NCI-H187 treated with DMSO at 0.1 percent for 48 hours (cell line): ENCODE data around the gene VDAC2.
"Not testable (repeated sequence)": the region's sequence is repeated elsewhere in the genome, so short reads cannot be mapped to it uniquely, and the experiment has no call there.

Experiments
- DNase-seq: peaks from one replicate; lab custom pipeline; 2025; lab: John Stamatoyannopoulos, UW

VDAC2 gene, protein sequence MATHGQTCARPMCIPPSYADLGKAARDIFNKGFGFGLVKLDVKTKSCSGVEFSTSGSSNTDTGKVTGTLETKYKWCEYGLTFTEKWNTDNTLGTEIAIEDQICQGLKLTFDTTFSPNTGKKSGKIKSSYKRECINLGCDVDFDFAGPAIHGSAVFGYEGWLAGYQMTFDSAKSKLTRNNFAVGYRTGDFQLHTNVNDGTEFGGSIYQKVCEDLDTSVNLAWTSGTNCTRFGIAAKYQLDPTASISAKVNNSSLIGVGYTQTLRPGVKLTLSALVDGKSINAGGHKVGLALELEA

DNA sequence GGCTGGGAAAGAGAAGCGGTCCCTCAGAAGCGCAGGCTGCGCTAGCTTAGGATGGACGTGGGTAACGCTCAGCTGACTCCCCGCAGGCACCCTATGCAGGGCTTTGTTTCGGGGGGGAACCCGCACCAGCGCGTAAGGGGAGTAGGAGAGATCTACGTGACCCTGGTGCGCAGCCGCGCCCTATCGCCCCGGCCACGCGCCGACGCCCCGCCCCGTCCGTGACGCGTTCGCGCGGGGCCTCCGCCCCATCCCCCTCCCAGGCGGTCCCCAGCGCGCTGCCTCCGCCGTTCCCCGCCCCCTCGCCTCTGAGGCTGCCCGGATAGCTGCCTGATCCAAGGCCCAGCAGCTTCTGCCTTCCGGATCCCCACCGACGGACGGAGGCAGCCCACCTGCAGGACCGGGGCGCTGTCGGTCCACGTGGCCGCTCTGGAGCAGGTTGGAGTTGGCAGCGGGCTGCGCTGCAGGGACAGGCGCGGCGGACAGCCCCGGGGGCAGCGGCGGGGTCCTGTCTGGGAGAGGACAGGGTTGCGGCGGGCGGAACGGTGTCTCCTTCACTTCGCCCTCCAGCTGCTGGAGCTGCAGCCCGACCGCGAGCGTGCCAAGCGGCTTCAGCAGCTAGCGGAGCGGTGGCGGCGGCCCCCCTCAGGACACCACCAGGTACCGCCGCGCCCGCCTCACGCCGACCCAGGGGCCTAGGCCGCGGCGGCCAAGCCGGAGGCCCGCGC is at the start of gene VDAC2:
Gene VDAC2 (plus strand): TSS at position 515 of the 725 bp plus-strand sequence. CDS start 363 bp downstream, outside the sequence.
- DNase-seq, result no peak

DNA sequence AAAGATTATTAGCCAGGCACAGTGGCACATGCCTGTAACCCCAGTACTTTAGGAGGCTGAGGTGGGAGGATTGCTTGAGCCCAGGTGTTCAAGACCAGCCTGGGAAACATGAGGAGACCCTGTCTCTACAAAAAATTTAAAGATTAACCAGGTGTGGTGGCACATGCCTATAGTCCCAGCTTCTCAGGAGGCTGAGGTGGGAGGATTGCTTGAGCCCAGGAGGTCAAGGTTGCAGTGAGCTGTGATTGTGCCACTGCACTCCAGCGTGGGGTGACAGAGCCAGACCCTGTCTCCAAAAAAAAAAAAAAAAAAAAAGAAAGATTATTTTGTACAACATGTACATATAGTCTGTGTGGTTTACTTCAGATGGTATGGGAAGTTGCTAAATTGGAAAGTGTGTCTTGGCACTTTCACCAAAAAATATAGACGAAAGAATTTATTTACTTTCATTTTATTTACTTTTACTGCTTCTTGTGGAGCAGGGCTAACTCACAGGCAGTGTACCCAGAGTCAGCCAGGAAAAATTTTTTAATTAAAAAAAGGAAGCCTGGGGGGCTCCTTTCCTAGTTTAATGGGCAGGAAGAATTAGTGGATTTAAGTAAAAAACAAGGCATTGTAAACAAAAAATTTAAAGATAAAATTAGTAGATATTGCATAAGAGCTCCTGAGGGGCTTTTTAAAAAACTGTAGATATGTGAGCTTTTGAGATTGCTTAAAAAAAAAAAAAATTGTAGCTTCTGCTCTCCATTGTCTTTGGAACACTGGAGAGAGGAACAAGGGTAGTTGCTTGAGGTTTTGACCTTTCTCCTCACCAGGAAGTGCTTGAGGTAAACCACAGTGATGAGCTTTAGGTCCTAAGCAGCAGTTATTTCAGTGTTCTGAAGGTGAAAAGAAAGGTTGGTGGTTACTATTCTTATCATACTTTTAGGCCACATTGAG is 44.6 kb upstream of the VDAC2 start:
- DNase-seq, result no peak

DNA sequence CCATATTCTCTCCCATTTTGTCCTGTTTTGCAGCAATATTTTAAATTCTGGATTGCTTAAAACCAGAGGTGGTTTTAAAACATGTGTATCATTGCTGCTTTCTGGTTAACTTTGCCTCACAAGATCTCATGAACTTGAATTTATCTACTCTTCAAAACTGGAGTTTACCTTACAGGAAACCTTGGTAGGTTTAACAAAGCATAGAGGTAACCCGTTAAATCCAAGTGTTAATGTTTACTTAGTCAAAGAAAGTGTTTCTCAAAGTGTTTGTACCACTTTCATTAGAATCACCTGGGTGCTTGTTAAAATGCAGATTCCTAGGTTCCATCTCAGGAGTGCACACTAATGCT is 44.0 kb upstream of the VDAC2 start:
- DNase-seq, result no peak

DNA sequence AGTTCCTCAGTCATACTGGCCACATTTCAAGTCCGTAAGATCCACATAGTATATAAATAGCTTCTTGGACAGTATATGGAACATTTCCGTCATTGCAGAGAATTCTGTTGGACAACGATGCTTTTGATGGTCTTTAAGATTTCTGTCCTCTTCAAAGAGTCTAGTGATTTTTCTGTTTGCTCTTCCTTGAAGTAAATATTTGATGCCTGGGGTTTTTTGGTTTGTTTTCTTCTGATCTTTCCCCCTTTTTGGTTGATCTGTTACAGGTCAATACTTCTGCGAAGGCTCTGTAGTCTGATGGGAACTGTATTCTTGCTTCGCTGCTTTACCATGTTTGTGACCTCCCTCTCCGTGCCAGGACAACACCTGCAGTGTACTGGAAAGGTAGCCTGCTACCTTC is 42.3 kb upstream of the VDAC2 start:
- DNase-seq, result no peak

DNA sequence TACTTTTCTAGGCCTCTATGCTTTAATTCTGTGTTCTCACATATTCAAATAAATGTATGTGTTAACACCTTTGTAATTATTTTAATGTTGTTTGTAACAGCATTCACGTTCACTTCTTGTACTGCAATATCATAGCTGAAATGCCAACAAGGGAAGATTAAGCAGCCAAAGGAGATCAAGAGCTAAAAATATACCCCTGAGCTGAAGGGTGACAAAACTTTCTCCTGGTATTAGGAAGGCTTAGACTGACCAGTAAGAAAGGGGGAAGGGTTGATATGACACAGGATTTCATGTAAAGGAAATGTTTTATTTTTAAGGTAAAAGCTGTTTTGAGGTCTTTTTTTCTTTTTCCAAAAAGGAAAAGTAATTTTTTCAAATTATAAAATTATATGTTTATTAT is 40.4 kb upstream of the VDAC2 start:
- DNase-seq, result no peak

DNA sequence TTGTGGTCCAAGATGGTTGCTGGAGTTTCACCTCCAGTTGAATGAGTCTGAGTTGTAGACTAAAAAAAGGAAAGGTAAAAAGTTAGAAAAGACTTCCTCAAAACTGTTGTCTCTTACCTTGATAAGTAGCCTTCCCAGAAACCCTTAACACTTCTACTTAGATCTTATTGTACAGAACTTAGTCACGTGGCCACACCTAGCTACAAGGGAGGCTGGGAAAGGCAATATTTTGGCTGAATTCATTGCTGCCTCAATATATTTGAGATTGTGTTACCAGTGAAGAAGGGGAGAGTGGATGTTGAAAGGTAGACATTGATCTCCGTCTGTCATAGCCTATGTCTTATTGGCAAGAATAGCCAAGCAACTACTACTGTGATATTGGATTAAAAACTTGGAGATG is 35.5 kb upstream of the VDAC2 start:
- no peak for DNase-seq

DNA sequence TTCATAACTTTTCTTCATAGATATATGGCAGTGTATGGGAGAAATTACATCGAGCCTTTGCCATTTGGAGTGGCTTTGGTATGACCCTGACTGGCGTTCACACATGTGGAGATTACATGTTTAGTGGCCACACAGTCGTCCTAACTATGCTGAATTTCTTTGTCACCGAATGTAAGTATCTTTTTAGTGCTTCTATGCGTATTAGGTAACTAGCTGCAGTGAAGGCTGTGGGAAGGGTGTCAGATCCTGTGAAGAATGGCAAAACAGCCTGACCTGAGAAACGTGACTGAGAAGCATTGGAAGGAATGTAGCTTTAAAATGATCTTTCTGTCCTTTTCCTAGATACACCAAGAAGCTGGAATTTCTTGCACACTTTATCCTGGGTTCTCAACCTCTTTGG is 34.5 kb upstream of the VDAC2 start:
- no peak for DNase-seq

DNA sequence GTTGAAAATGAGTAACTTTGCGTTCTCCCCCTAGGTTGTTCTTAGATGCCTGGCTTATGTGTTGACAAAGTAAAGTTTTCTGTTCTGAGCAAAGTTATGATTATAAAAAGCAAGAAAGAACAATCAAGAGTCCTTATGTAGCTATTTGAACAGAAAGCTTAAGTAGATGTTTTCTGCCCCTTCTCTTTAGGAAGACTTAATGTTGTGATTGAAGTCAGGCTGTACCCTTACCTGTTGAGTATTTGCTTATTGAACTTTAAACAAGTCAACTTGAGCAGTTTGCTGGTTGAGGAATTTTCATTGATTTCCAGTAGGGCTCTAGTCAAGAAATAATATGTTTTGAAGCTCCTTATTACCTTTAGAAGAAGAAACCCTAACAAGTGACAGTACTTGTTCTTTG is 33.9 kb upstream of the VDAC2 start:
- DNase-seq, result no peak

DNA sequence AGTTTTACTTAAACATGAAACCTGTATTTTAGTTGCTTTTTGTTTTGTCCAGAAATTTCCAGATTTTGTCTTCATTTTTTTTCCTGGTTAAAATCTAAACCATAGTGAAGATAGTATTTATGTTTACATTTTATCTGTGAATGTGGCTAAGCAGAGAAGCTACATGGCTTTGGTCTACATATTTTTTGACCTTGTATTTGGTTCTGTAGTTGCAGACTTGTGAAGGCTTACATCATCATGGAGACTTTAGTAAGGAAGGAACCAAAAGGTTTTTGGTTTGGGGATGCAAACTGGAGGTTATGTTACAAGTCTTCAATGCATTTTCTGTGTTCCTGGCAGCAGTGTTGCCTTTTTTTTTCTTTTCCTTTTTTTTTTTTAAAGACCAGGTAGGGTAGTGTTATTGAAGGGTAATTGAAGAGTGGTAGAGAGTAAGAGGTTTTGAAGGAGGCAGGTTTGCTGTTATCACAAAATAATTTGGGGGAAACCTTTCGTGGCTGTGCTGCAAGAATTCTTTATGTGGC is 30.9 kb upstream of the VDAC2 start:
- DNase-seq, result no peak

DNA sequence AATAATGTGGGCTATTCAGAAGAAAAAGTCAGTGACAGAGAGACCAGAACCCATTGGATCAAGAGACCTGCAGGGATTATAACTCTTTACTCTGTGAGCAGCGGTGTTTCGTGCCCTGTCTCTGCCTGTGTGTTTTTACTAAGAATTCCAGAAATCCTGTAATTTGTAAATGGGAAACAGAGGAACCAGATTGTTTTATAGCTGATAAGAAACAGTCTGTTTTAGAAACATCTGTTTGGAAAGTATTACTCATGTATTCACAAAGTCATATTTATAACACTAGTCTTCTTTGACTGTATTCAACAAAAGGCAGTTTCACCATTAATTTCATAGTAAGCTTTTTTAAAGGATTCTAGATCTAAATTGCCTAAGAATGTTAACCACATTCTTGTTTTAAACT is 30.0 kb upstream of the VDAC2 start:
- DNase-seq, result no peak

DNA sequence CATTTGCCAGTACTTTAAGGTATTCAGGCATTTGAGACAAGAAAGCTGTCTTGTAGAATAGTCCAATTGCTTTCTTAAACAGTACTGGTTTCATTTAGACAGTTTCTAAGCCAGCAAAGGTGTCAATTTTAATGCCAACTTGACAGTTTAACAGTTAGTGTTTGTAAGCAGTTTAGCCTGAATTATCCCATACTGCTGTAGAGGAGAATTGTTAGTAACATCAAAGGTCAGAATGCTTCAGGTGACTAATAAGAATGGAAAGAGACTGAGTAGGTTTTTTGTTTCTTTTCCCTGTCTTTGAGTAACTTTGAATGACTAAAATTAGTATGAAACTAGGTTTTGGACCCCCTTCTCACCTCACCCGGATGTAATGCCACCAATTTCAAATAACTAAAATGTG is 29.5 kb upstream of the VDAC2 start:
- no peak for DNase-seq

DNA sequence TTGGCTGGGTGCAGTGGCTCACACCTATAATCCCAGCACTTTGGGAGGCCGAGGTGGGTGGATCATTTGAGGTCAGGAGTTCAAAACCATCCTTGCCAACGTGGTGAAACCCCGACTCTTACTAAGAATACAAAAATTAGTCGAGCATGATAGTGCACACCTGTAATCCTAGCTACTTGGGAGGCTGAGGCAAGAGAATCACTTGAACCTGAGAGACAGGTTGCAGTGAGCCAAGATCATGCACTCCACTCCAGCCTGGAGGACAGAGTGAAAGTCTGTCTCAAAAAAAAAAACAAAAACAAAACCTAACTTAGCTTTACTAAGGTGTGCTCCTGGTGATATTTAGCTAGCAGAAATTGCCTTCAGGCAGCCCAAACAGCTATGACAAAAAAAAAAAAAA is 24.3 kb upstream of the VDAC2 start:
- no peak for DNase-seq

DNA sequence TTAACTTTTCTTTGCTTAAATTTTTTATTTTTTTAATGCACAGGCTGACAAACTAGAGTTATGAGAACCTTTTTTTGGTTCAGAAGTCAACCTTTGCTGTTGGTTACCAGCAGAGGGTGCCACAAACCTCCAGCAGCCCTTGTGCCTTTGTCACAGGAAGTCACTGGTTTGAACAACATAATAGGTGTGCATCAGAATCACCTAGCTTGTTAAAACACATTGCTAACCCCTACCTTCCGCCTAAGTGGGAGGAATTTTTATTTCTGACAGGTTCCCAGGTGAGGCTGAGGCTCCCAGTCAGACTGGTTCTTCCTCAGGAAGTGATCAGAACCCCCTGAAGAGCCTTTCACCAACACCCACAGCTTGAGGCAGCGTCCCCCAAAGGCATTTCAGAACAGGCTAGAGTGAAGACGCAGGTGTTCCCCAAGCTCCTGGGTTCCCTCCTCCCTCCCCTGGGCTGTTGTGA is 22.6 kb upstream of the VDAC2 start:
- no peak for DNase-seq

DNA sequence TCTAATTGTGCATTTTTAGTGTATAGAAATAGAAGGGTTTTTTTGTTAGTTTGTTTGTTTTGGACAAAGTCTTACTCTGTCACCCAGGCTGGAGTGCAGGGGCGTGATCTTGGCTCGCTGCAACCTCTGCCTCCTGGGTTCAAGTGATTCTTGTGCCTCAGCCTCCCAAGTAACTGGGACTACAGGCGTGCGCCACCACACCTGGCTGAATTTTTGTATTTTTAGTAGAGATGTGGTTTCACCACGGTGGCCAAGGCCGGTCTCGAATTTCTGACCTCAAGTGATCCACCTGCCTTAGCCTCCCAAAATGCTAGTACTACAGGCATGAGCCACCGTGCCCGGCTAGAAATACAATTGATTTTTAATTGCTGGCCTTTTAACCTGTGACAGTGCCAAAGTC is 22.1 kb upstream of the VDAC2 start:
- DNase-seq, result not testable (repeated sequence)

DNA sequence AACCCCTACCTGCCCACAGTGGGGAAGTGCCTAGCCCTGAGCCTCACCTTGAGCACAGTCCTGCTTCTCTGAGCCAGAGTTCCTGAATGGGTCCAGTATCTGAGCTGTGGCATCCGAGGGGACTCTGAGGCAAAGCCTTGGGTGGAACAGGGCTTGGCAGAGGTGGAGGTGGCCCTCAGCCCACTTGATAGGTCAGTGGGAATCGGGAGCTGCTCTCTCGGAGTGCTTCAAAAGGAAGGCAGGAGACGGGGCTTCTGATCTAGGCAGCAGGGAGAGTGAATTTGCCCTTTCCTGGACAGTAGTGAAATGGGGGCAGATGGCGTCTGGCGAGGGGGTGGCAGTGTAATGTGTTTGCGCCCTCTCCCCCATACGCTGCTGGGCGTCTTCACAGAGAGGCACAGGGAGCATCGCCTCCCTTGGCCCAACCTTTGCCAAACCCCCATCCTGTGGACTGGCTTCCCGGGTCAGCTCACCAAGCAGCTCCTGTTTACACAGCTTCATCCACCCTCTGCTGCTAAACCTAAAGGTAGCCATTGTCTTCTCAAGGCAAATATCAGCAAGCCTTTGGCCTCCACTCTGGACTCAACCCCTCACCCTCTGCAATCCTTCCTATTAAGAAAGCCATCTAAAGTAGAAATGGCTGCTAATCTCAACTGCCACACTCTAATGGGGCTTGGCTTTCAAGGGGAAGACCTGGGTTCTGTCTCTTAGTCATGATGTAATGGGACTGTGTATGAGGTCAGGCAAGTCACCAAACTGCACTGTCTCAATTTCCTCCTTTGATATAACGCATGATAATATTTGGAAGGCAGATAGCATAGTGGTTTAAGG is 21.1 kb upstream of the VDAC2 start:
- DNase-seq, result no peak

DNA sequence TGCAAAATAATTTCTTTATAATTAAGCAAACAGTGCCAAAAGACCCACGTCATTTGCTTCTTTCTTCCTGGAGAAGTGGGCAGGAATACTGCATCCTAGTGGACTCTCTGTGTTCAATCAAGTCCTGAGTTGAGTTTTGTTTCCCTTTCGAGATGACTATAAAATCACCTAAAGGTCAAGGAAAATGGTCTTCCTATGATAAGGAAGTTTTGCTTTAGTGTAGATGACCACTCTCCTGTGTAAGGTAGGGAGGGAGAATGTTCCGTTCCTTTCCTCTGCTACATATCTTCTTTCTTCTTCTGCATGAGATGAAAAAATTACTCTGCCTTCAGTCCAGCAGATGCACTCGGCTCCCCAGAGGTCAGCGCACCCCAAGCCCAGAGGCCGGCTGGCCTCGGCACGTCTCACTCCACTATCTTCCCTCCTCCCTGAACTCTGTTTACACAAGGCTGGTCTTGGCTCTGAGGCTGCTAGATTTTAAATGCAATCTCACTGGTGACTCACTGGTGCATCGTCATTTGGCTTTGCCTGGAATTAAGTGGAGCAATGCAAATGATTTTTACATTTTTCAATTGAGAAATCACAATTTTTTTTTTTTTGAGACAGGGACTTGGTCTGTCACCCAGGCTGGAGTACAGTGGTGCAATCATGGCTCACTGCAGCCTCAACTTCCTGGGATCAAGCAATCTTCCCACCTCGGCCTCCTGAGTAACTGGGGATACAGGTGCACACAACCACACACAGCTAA is 18.6 kb upstream of the VDAC2 start:
- no peak for DNase-seq

DNA sequence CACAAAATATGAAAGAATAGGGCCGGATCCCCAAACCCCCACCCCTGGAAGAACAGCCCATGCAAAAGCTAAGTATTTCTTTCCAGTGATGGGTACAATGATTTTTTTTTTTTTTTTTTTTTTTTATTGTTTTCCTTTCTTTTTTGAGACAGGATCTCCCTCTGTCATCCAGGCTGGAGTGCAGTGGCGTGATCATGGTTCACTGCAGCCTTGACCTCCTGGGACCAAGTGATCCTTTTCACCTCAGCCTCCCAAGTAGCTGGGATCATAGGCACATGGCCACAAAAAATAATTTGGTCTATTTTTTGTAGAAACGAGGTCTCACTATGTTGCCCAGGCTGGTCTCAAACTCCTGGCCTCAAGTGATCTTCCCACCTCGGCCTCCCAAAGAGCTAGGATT is 16.0 kb upstream of the VDAC2 start:
- DNase-seq, result not testable (repeated sequence)

DNA sequence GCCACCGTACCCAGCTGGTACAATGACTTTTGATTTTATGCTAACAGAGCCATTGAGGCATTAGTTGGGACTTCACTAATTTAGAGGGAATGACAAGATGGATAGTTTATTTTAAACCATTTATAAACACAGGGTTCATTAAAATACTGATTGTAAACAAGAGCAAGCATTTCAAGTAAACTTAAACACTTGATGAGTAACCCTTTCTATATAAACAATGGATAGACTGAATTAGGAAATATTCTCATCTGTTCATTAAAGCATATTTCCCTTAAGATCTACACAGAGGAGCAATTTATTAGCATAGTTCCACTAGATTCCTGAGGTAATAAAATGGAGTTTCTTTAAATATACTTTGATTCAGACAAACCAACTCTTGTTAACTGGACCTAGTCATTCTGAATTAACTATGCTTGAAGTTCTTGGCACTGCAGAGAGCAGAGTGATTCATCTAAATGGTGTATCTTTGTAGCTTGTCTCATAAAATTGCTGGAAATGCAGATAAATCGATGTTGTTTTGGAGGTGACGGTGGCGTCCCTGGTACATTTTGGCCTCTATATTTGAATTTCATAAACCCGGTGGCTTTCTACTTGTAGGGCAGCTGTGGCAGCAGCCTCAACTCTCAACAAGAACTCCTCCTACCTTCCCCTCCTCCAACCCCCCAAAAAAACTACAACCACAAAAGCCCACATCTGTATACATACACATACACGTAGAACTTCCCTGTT is 15.4 kb upstream of the VDAC2 start:
- DNase-seq, result no peak

DNA sequence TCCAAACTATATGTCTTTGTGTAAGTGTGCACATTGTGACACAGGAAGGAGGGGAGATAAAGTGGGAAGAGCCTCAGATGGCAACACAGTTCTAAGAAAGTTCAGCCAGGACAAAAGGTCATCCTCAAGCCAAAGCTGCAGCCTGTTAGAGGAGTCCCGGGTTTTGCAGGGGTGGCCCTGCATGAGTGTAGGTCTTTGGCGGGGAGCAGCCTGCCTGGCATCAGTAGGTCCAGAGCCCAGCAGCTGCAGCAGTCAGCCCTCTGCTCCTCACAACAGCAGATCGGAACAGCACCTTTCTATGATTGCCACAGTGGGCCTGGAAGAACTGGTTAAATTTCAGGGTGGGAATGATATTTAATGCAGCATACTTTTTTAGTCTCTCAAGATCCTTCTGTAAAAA is 13.5 kb upstream of the VDAC2 start:
- DNase-seq, result no peak

DNA sequence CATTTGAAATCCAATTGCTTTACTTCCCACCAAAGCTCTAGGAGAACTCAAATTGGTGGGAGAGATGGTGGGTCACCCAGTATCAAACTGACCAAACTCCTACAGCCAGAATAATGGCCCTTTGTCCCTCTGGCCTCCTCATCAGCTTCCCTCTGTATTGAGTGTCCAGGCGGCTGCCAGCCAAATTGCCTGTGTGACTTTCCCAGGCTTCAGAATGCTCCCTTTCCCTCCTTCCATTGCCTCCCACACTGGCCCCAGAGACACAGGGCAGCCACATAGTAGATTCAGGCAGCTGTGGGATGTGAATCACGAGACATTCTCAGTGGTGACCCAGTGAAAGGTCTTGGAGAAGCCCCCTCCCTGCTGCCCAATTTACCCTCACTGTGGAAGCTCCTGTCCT is 12.7 kb upstream of the VDAC2 start:
- DNase-seq, result no peak
